ENCODE results near the gene LDHD. TPM values are rescaled to one million over a fixed set of nuclear protein-coding genes. Genes with fewer than 3 reads are reported as not detected.

The LDHD gene
- total and polyA plus RNA-seq, 2 of the 13 experiments (the other 11 are each of a cell fraction or from before 2014, with no cell fraction given), result 9.1 to 9.8 TPM

- TF ChIP-seq NR2F2 (IDR thresholded peaks at IDR 0.05; ENCODE audit: borderline replicate concordance, low read depth) (no peak), ZNF776 (CRISPR knock-in tag; IDR thresholded peaks at IDR 0.05) (no peak), ZNF143 (CRISPR knock-in tag; IDR thresholded peaks at IDR 0.05) (no peak), CAMTA2 (CRISPR knock-in tag; IDR thresholded peaks at IDR 0.05; ENCODE audit: borderline replicate concordance) (no peak), HIC2 (CRISPR knock-in tag; IDR thresholded peaks at IDR 0.05; ENCODE audit: low read depth) (no peak), ZNF784 (CRISPR knock-in tag; IDR thresholded peaks at IDR 0.05; ENCODE audit: borderline replicate concordance) (no peak), ZFP1 (CRISPR knock-in tag; IDR thresholded peaks at IDR 0.05) (0 out of 2 replicates have a peak, but pooled peaks have one; percentile 12), ESRRA (CRISPR knock-in tag; IDR thresholded peaks at IDR 0.05; ENCODE audit: low read depth) (no peak), ZNF460 (CRISPR knock-in tag; IDR thresholded peaks at IDR 0.05; ENCODE audit: borderline replicate concordance) (no peak), TAF1 (CRISPR knock-in tag; IDR thresholded peaks at IDR 0.05) (no peak), ERF (CRISPR knock-in tag; IDR thresholded peaks at IDR 0.05) (no peak), ZKSCAN5 (CRISPR knock-in tag; IDR thresholded peaks at IDR 0.05) (0 out of 2 replicates have a peak, but pooled peaks have one; percentile 12), ZBTB3 (CRISPR knock-in tag; IDR thresholded peaks at IDR 0.05; ENCODE audit: borderline replicate concordance, low read depth) (no peak), ZNF615 (CRISPR knock-in tag; IDR thresholded peaks at IDR 0.05; ENCODE audit: borderline replicate concordance) (no peak), KDM3A (CRISPR knock-in tag; IDR thresholded peaks at IDR 0.05; ENCODE audit: low read depth) (no peak), ZNF816 (CRISPR knock-in tag; IDR thresholded peaks at IDR 0.05; ENCODE audit: borderline replicate concordance) (no peak), NKX3-1 (CRISPR knock-in tag; IDR thresholded peaks at IDR 0.05) (no peak), ZNF33A (CRISPR knock-in tag; IDR thresholded peaks at IDR 0.05; ENCODE audit: borderline replicate concordance) (no peak), POLR2A (IDR thresholded peaks at IDR 0.05; ENCODE audit: insufficient read depth in 1 of 2, low read depth in 2 of 2, low read length in 2 of 2) (no peak), ZNF337 (CRISPR knock-in tag; IDR thresholded peaks at IDR 0.05; ENCODE audit: borderline replicate concordance, low read depth) (no peak), RELA (CRISPR knock-in tag; IDR thresholded peaks at IDR 0.05) (no peak), ZNF713 (CRISPR knock-in tag; IDR thresholded peaks at IDR 0.05) (no peak), NFATC3 (CRISPR knock-in tag; IDR thresholded peaks at IDR 0.05) (no peak)
- TF ChIP-seq, protein P1, sequence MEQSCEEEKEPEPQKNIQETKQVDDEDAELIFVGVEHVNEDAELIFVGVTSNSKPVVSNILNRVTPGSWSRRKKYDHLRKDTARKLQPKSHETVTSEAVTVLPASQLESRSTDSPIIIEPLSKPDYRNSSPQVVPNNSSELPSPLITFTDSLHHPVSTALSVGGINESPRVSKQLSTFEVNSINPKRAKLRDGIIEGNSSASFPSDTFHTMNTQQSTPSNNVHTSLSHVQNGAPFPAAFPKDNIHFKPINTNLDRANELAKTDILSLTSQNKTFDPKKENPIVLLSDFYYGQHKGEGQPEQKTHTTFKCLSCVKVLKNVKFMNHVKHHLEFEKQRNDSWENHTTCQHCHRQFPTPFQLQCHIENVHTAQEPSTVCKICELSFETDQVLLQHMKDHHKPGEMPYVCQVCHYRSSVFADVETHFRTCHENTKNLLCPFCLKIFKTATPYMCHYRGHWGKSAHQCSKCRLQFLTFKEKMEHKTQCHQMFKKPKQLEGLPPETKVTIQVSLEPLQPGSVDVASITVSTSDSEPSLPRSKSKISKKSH (CRISPR knock-in tag; IDR thresholded peaks at IDR 0.05; ENCODE audit: borderline replicate concordance), result no peak
- TF ChIP-seq, protein P2, sequence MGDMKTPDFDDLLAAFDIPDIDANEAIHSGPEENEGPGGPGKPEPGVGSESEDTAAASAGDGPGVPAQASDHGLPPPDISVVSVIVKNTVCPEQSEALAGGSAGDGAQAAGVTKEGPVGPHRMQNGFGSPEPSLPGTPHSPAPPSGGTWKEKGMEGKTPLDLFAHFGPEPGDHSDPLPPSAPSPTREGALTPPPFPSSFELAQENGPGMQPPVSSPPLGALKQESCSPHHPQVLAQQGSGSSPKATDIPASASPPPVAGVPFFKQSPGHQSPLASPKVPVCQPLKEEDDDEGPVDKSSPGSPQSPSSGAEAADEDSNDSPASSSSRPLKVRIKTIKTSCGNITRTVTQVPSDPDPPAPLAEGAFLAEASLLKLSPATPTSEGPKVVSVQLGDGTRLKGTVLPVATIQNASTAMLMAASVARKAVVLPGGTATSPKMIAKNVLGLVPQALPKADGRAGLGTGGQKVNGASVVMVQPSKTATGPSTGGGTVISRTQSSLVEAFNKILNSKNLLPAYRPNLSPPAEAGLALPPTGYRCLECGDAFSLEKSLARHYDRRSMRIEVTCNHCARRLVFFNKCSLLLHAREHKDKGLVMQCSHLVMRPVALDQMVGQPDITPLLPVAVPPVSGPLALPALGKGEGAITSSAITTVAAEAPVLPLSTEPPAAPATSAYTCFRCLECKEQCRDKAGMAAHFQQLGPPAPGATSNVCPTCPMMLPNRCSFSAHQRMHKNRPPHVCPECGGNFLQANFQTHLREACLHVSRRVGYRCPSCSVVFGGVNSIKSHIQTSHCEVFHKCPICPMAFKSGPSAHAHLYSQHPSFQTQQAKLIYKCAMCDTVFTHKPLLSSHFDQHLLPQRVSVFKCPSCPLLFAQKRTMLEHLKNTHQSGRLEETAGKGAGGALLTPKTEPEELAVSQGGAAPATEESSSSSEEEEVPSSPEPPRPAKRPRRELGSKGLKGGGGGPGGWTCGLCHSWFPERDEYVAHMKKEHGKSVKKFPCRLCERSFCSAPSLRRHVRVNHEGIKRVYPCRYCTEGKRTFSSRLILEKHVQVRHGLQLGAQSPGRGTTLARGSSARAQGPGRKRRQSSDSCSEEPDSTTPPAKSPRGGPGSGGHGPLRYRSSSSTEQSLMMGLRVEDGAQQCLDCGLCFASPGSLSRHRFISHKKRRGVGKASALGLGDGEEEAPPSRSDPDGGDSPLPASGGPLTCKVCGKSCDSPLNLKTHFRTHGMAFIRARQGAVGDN (CRISPR knock-in tag; IDR thresholded peaks at IDR 0.05), result 0 out of 2 replicates have a peak, but pooled peaks have one; percentile 5
Measured at GRCh38 chr16:75116911-75117245, 298 bp upstream of the LDHD start (continued).
